ENCODE measurements around the gene SMIM10L2A. TPM values are rescaled to one million over a fixed set of nuclear protein-coding genes. Genes with fewer than 3 reads are reported as not detected.
"Not testable (repeated sequence)": the region's sequence is repeated elsewhere in the genome, so short reads cannot be mapped to it uniquely, and the experiment has no call there.

Gene SMIM10L2A
- 6.5 TPM for total RNA-seq (ENCODE audit: insufficient read depth, low replicate concordance)

DNA sequence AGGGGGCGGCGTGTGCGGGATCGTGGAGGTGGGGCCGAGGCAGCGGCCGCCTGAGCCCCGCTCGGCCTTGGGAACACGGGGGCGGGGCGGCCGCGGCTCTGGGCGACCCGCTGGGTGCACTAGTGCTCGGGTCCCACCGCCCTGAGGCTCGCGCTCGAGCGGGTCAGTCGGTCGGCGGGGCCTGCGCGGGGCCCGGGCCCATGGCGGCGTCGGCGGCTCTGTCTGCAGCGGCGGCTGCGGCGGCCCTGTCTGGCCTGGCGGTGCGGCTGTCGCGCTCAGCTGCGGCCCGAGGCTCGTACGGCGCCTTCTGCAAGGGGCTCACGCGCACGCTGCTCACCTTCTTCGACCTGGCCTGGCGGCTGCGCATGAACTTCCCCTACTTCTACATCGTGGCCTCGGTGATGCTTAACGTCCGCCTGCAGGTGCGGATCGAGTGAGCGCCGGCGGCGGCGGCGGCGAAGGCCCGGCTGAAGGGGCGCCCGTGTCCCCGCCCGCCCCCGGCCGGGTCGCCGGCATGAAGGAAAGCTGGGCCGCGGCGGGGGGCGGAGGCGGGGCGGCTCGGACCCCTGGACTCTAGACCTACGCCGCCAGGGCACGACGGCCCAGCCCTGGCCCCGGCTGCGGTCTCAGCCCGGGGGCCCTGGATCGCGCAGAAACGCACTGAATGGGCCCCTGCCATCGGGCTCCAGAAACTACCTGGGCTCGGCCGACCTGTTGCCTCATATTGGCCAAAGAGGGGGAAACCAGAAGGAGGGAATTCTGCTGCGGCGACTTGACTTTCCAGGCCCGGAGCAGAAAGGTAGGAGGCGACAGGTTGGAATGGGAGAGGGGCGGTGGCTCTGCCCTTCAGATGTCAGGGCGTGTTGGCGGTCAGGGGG is at the start of gene SMIM10L2A:
Gene SMIM10L2A, plus strand, starts transcription at position 13 of the 878 bp plus-strand sequence. Its CDS starts 188 bp downstream, at position 201.
- no peak for DNase-seq (ENCODE audit: low spot score)

DNA sequence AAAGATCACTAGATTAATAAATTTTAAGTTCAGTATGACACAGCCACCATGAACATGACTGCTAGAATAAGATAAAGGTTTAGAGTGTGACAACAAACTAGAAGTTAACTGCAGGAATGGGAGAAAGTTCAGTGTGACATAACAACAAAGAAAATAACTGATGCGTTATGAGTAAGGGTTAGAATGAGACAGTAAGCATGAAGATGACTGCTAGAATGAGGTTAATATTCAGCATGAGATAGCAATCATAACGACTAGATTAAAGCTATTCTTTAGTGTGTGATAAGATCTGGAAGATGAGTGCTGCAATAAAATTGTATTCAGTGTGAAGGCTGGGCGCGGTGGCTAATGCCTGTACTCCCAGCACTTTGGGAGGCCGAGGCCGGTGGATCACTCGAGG is 48.4 kb upstream of the SMIM10L2A start:
- no peak for DNase-seq (ENCODE audit: low spot score)

GRCh38 chrX:135382260-135382659 is 39.5 kb upstream of the SMIM10L2A start:
- no peak for DNase-seq (ENCODE audit: low spot score)

DNA sequence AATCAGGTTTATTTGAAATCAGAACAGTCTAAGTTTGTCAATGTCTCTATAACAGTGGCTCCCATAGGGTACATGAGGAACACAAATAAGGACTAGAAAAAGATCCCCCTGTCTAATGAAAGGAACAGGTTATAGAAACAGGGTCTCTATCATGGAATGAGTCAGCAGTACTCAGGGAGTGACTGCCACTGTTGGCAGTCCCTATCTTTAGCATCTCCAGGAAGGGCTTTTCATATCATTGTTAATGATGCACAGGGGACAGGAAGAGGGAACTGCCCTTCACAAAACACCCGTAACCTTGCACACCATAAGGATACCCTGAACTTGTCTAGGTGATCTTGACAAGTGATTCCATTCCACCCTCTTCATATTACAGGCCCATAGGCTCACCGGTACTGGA is 38.5 kb upstream of the SMIM10L2A start:
- DNase-seq (ENCODE audit: low spot score), result no peak

GRCh38 chrX:135384161-135384836 is 37.4 kb upstream of the SMIM10L2A start:
- no peak for DNase-seq (ENCODE audit: low spot score)

GRCh38 chrX:135388841-135389240 is 32.9 kb upstream of the SMIM10L2A start:
- DNase-seq (ENCODE audit: low spot score), result no peak

- DNase-seq (ENCODE audit: low spot score), result no peak
These were observed 32.5 kb upstream of the SMIM10L2A start for GRCh38 chrX:135389243-135389642.

- no peak for DNase-seq (ENCODE audit: low spot score)
These were observed 32.0 kb upstream of the SMIM10L2A start for GRCh38 chrX:135389717-135390116.

DNA sequence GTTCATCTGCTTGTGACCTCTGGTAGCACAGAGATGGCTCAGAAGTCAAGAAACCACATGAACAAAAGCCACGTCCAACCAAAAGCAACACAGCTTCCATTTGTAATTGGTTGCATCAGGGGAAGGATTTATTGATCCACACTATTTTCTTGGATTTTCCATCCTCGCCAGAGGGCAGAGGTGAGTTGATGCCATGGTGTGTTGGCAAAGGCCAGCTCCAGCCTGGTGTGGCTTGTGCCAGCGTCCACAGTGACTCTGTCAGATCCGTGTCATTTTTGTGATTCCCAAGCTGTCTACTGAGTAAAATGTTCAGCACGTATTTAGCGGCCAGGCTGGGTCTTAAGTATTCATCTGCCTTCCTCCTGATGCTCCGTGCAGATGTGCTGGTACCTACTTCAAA is 30.0 kb upstream of the SMIM10L2A start:
- DNase-seq (ENCODE audit: low spot score), result no peak

- DNase-seq (ENCODE audit: low spot score), result no peak
These were observed 28.7 kb upstream of the SMIM10L2A start for GRCh38 chrX:135393051-135393450.

DNA sequence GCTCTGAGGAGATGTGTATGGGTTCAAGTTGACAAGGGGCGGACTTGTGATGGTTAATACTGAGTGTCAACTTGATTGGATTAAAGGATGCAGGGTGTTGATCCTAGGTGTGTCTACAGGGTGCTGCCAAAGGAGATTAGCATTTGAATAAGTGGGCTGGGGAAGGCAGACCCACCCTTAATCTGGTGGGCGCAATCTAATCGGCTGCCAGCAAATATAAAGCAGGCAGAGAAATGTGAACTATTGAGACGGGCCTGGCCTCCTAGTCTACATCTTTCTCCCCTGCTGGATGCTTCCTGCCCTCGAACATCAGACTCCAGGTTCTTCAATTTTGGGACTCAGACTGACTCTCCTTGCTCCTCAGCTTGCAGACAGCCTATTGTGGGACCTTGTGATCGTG is 26.7 kb upstream of the SMIM10L2A start:
- DNase-seq (ENCODE audit: low spot score), result no peak

- no peak for DNase-seq (ENCODE audit: low spot score)
These were observed 25.6 kb upstream of the SMIM10L2A start for GRCh38 chrX:135396109-135396508.

DNA sequence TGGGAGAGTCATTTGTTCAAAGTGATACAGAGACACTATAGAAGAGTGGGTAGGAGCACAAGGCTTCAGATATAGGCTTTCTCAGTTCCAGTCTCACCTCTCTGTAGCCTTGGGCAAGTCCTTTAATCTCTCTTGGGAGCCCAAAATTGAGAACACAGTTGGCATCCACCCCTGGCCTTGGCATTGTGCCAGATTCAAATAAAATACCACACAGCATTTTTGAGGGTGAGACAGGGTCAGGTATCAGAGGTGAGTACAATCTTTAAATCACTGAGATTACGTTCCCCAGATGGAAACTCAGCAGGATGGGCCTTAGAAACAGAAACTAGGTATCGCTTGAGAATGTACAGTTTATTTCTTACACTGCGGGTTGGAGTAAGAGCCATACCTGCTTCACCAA is 25.2 kb upstream of the SMIM10L2A start:
- no peak for DNase-seq (ENCODE audit: low spot score)

DNA sequence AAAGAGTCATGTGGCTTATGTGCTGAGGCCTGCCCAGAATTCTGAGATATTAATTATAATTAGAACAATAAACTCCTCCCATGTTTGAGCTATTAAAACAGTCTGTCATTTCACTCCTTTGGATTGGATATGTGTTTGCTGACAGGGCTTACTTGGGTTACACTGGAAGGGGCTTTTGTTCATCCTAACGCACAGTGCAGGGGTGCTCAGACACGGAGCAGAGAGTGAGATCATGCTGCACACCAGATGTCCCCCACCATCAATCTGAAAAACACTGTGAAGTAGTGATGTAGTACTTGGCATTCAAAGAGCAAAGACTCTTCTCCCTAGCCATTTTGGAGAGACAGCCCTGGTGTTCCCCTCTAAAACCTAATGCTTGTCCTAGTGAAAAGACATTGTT is 24.1 kb upstream of the SMIM10L2A start:
- no peak for DNase-seq (ENCODE audit: low spot score)

- no peak for DNase-seq (ENCODE audit: low spot score)
These were observed 18.4 kb upstream of the SMIM10L2A start for GRCh38 chrX:135403374-135403773.

DNA sequence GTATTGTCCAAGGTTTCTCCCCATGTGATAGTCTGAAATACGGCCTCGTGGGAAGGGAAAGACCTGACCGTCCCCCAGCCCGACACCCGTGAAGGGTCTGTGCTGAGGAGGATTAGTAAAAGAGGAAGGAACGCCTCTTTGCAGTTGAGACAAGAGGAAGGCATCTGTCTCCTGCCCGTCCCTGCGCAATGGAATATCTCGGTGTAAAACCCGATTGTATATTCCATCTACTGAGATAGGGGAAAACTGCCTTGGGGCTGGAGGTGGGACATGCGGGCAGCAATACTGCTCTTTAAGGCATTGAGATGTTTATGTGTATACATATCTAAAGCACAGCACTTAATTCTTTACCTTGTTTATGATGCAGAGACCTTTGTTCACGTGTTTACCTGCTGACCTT is 15.3 kb upstream of the SMIM10L2A start:
- DNase-seq (ENCODE audit: low spot score), result not testable (repeated sequence)

- no peak for DNase-seq (ENCODE audit: low spot score)
These were observed 12.9 kb upstream of the SMIM10L2A start for GRCh38 chrX:135408794-135409193.

- DNase-seq (ENCODE audit: low spot score), result no peak
These were observed 10.7 kb upstream of the SMIM10L2A start for GRCh38 chrX:135410861-135411627.

GRCh38 chrX:135411893-135412292 is 9.9 kb upstream of the SMIM10L2A start:
- DNase-seq (ENCODE audit: low spot score), result no peak

DNA sequence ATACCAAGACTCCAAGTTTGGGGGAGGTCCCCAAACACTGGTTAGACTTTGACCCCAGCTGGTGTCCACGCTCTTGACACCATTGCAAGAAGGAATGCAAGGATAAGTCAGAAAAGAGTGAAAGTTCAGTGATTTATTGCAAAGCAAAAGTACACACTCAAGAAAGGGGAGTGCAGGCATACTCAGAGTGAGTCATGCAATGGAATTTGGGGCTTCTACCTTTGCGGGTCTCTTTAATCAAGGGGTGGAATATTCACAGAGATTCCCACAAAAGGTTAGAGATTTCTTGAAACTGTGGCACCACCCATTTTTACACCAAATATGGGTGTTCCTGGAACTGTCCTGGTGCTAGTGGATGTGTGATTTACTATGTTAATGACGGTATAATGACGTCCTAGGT is 5.2 kb upstream of the SMIM10L2A start:
- no peak for DNase-seq (ENCODE audit: low spot score)

- no peak for DNase-seq (ENCODE audit: low spot score)
These were observed 913 bp upstream of the SMIM10L2A start for GRCh38 chrX:135420831-135421230.

- DNase-seq (ENCODE audit: low spot score), result peak; percentile 65
These were observed 210 bp upstream of the SMIM10L2A start for GRCh38 chrX:135421537-135421931.

Data from umbilical cord (tissue), 2 donors.